ENCODE measurements around the gene BCAP29. TPM values are rescaled to one million over a fixed set of nuclear protein-coding genes. Genes with fewer than 3 reads are reported as not detected.

The BCAP29 gene
- total RNA-seq, 1 donor from 2014 or later, result 62.2 TPM

GRCh38 chr7:107588529-107589130 is 8.6 kb downstream of the BCAP29 start:
- DNase-seq (ENCODE audit: low read depth), result no peak
- H3K4me3 ChIP-seq (ENCODE audit: low read depth, low read length), result no peak overlapping the region
- no peak for TF ChIP-seq CTCF (IDR thresholded peaks at IDR 0.05; ENCODE audit: insufficient read depth, low read length, poor library complexity, severe bottlenecking)
- H3K27me3 ChIP-seq (ENCODE audit: control insufficient read depth, insufficient read depth, low read length), result no peaks in the 10 kb centered on the region
- no peaks in the 10 kb centered on the region for H3K36me3 ChIP-seq (ENCODE audit: control insufficient read depth, insufficient read depth, low read length)

- Histone ChIP-seq H3K27me3 (ENCODE audit: control insufficient read depth, insufficient read depth, low read length) (no peaks in the 10 kb centered on the region), H3K4me3 (ENCODE audit: low read depth, low read length) (no peak overlapping the region), H3K36me3 (ENCODE audit: control insufficient read depth, insufficient read depth, low read length) (no peaks in the 10 kb centered on the region)
- no peak for TF ChIP-seq CTCF (IDR thresholded peaks at IDR 0.05; ENCODE audit: insufficient read depth, low read length, poor library complexity, severe bottlenecking)
- DNase-seq (ENCODE audit: low read depth), result no peak
These were observed 11.4 kb downstream of the BCAP29 start for GRCh38 chr7:107591421-107591820.

- no peaks in the 10 kb centered on the region for H3K27me3 ChIP-seq (ENCODE audit: control insufficient read depth, insufficient read depth, low read length)
- H3K36me3 ChIP-seq (ENCODE audit: control insufficient read depth, insufficient read depth, low read length), result no peaks in the 10 kb centered on the region
- H3K4me3 ChIP-seq (ENCODE audit: low read depth, low read length), result no peak overlapping the region
- TF ChIP-seq CTCF (IDR thresholded peaks at IDR 0.05; ENCODE audit: insufficient read depth, low read length, poor library complexity, severe bottlenecking), result no peak
- DNase-seq (ENCODE audit: low read depth), result no peak
These were observed 12.4 kb downstream of the BCAP29 start for GRCh38 chr7:107592361-107593024.

GRCh38 chr7:107593025-107593410 is 13.0 kb downstream of the BCAP29 start:
- DNase-seq (ENCODE audit: low read depth), result no peak
- no peaks in the 10 kb centered on the region for H3K36me3 ChIP-seq (ENCODE audit: control insufficient read depth, insufficient read depth, low read length)
- H3K27me3 ChIP-seq (ENCODE audit: control insufficient read depth, insufficient read depth, low read length), result no peaks in the 10 kb centered on the region
- no peak overlapping the region for H3K4me3 ChIP-seq (ENCODE audit: low read depth, low read length)
- TF ChIP-seq CTCF (IDR thresholded peaks at IDR 0.05; ENCODE audit: insufficient read depth, low read length, poor library complexity, severe bottlenecking), result no peak

GRCh38 chr7:107594961-107595737 is 15.1 kb downstream of the BCAP29 start:
- Histone ChIP-seq H3K4me3 (ENCODE audit: low read depth, low read length) (no peak overlapping the region), H3K36me3 (ENCODE audit: control insufficient read depth, insufficient read depth, low read length) (no peaks in the 10 kb centered on the region), H3K27me3 (ENCODE audit: control insufficient read depth, insufficient read depth, low read length) (no peaks in the 10 kb centered on the region)
- TF ChIP-seq CTCF (IDR thresholded peaks at IDR 0.05; ENCODE audit: insufficient read depth, low read length, poor library complexity, severe bottlenecking), result no peak
- peak; percentile 83 for DNase-seq (ENCODE audit: low read depth)
